ENCODE results near the gene ZDHHC19. TPM values are rescaled to one million over a fixed set of nuclear protein-coding genes. Genes with fewer than 3 reads are reported as not detected.
A peak's percentile ranks its signal among the peaks of the same experiment; 100 is the strongest.
"Not testable (repeated sequence)": the region's sequence is repeated elsewhere in the genome, so short reads cannot be mapped to it uniquely, and the experiment has no call there.

The ZDHHC19 gene
- total RNA-seq, 4 donors from 2014 or later, result not detected

GRCh38 chr3:196214783-196215441 is 3.7 kb upstream of the ZDHHC19 start:
- peaks cover 0 to 6% of the 10 kb centered on the region in 2 donors for H3K4me1 ChIP-seq
- H3K36me3 ChIP-seq, result no peaks in the 10 kb centered on the region
- TF ChIP-seq POLR2A (IDR thresholded peaks at IDR 0.05) (no peak), CTCF (IDR thresholded peaks at IDR 0.05 in 4 of 5, conservative IDR thresholded peaks at IDR 0.05 in 1 of 5) (no peak)
- DNase-seq (no peak), ATAC-seq (no peak)
- no peak overlapping the region for H3K27ac ChIP-seq
- no peaks in the 10 kb centered on the region for H3K27me3 ChIP-seq
- in situ Hi-C loops (cut with MboI; ENCODE audit: low sequenced_read_pairs in 4 of 4), result no loop called here
- intact Hi-C loops (cut with DNase I; ENCODE audit: low total_unique reads), result no loop called here
- no peak overlapping the region for H3K4me3 ChIP-seq
- no peaks in the 10 kb centered on the region for H3K9me3 ChIP-seq

GRCh38 chr3:196209944-196210672 is 1.1 kb downstream of the ZDHHC19 start:
- H3K36me3 ChIP-seq; H3K4me1 ChIP-seq; ATAC-seq; in situ Hi-C loops (cut with MboI; ENCODE audit: low sequenced_read_pairs in 4 of 4); H3K4me3 ChIP-seq; H3K27ac ChIP-seq; H3K9me3 ChIP-seq; intact Hi-C loops (cut with DNase I; ENCODE audit: low total_unique reads); DNase-seq: not testable (repeated sequence)
- H3K27me3 ChIP-seq, result peaks cover 5 to 17% (median 14%) of the 10 kb centered on the region in 3 donors

GRCh38 chr3:196208942-196209695 is 2.1 kb downstream of the ZDHHC19 start:
- Histone ChIP-seq H3K4me3 (no peak overlapping the region), H3K36me3 (no peaks in the 10 kb centered on the region), H3K27ac (no peak overlapping the region), H3K27me3 (peaks cover 5 to 17% (median 14%) of the 10 kb centered on the region in 3 donors), H3K9me3 (no peaks in the 10 kb centered on the region), H3K4me1 (no peaks in the 10 kb centered on the region)
- DNase-seq, result no peak
- in situ Hi-C loops (cut with MboI; ENCODE audit: low sequenced_read_pairs in 4 of 4), result no loop called here
- ATAC-seq, result no peak
- intact Hi-C loops (cut with DNase I; ENCODE audit: low total_unique reads), result no loop called here
- no peak for TF ChIP-seq POLR2A (IDR thresholded peaks at IDR 0.05)
- TF ChIP-seq CTCF (IDR thresholded peaks at IDR 0.05 in 4 of 5, conservative IDR thresholded peaks at IDR 0.05 in 1 of 5), result no peak

- TF ChIP-seq POLR2A (IDR thresholded peaks at IDR 0.05), result no peak
- TF ChIP-seq CTCF (IDR thresholded peaks at IDR 0.05 in 4 of 5, conservative IDR thresholded peaks at IDR 0.05 in 1 of 5), result no peak
- no peak overlapping the region for H3K27ac ChIP-seq
- peaks cover 5 to 17% (median 14%) of the 10 kb centered on the region in 3 donors for H3K27me3 ChIP-seq
- no peaks in the 10 kb centered on the region for H3K9me3 ChIP-seq
- intact Hi-C loops (cut with DNase I; ENCODE audit: low total_unique reads) (no loop called here), in situ Hi-C loops (cut with MboI; ENCODE audit: low sequenced_read_pairs in 4 of 4) (no loop called here)
- no peaks in the 10 kb centered on the region for H3K36me3 ChIP-seq
- H3K4me1 ChIP-seq, result no peaks in the 10 kb centered on the region
- H3K4me3 ChIP-seq, result peak overlapping the region; percentile 9 to 58 (median 38)
- ATAC-seq (peak in 1 of 2 donors; percentile 40), DNase-seq (peak in 1 of 2 donors; percentile 39)
Observed at GRCh38 chr3:196207833-196208607, 3.2 kb downstream of the ZDHHC19 start.
